GM18951 (cell line): ENCODE results near the gene NKX2-4.

Experiments
- POLR2A ChIP-seq: IDR thresholded peaks from 4 replicates; pipeline ENCODE4 v1.6.1; 2011; ENCODE audit warnings: mild to moderate bottlenecking; ENCODE audit not compliant: insufficient read length, insufficient read depth; ENCODE audit errors: extremely low read depth
- in situ Hi-C: fragments of 300-500 bp; cut with MboI; formaldehyde crosslinking; loops from one replicate; pipeline ENCODE4 v1.12.0; 2022; ENCODE audit warnings: low sequenced_read_pairs, mixed read lengths, inconsistent platforms; ENCODE audit not compliant: unreplicated experiment

The NKX2-4 gene

DNA sequence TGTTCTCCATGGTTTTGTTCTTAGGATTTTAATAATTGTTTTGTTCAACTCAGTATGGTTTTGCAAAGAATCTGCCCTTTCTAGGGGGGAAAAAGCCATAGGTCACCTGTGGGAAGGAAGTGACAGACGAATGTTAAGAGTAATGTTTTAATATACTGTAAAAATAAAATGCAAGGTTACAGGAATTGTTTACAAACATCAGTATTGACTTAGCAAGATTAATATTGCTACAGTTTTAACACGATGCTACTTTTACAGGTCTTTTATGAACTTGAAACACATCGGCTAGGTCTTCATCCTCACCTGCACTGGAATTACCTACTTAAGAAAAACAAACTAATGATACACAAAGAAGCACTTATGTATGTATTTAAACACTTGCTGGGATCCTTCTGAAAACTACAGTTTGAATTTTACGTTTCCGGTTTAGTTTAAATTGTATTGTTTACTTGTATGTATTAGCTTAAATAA, 1.7 kb upstream of the NKX2-4 start:
- in situ Hi-C loops: no loop called here
- no peak for TF ChIP-seq POLR2A

- in situ Hi-C loops: no loop called here
- TF ChIP-seq POLR2A: no peak
These were observed 1.0 kb upstream of the NKX2-4 start for GRCh38 chr20:21398109-21399004.

DNA sequence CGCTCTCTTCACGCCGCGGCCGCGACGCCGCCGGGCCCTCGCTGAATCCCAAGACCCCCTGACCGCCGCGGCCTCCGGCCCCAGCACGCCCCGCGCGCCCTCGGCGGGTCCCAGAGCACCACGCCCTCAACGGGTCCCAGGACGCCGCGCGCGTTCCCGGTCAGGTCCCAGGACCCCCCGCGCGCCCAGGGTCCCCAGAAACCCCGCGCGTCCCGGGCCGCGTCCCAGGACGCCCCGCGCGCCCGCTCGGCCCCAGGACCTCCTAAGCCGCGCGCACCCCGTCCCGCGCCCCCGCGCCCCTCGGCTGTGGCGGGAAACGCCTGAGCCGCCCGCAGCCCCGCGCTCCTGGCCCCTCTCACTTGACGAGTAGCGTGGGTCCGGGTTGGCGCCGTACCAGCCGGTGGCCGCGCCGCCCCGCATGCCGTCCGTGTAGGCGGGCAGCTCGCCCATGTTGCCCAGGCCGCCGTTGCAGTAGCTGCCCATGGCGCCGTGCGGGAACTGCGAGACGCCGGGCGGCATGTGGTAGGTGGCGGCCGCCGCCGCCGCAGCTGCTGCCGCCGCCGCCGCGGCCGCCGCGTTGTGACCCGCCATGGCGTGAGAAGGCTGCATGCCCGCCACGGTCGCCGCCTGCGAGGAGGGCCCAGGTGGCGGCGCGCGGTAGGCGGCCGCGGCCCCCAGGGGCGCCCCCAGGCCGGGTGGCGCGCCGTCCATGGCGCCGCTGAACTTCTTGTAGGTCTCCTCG, 556 bp downstream of the NKX2-4 start:
- TF ChIP-seq POLR2A: no peak
- in situ Hi-C loops: no loop called here

GRCh38 chr20:21395666-21396598, 1.4 kb downstream of the NKX2-4 start:
- TF ChIP-seq POLR2A: no peak
- in situ Hi-C loops: no loop called here

GRCh38 chr20:21395051-21395665, 2.2 kb downstream of the NKX2-4 start:
- no peak for TF ChIP-seq POLR2A
- in situ Hi-C loops: no loop called here

DNA sequence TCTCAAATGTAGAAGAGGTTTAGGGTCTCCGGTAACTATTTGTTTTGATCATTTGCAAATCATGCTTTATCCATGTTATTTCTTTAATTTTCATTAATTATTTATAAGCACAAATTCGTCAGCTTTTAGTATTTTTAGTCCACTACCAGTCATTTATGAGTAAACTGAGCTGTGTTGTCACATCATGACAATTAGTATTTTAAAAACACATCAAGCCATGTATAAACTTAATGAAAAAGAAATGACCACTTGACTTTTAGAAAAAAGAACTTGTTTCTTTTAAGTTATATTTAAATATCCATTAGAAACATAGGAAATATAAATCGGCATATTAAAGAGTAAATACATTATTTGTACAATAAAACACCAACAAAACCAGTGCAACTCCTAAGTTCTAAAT, 2.8 kb downstream of the NKX2-4 start:
- no peak for TF ChIP-seq POLR2A
- in situ Hi-C loops: no loop called here

DNA sequence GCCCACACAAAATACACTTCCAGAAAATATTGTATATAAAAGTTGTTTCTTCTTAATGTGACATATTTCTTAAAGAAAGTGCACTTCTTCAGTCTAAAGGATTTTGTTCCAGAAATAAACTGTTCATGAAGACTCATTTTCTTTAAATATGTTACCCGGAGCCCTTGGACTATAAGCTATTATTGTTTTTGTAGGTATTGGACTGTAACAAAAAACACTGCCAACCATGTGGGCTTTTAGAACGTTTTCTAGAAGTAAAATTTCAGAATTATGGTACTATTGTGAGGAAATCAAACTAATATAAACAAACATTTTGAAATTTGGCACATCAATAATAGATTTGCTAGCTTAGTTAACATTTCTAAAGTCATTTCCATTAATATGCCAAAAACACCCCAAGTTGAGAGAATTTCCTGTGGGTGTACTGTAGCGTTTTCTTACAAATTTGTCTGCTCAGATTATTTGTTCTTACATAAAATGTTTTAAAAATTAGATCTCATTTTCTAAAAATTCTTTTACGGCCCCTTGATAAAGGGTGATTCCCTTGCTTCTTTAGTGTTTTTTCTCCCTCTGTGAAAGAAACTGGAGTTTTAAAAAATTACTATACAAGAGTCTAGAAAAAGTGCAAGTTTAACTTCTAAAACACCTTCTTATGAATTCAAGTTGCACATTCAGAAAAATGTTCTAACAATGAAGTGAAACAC, 3.4 kb downstream of the NKX2-4 start:
- in situ Hi-C loops: no loop called here

GRCh38 chr20:21393166-21393565, 4.2 kb downstream of the NKX2-4 start:
- in situ Hi-C loops: no loop called here

More for the DNA sequence above, 3.4 kb downstream of the NKX2-4 start:
- TF ChIP-seq POLR2A: no peak

GRCh38 chr20:21391972-21392352, 5.4 kb downstream of the NKX2-4 start:
- in situ Hi-C loops: no loop called here
- TF ChIP-seq POLR2A: no peak

More at GRCh38 chr20:21393166-21393565, 4.2 kb downstream of the NKX2-4 start:
- no peak for TF ChIP-seq POLR2A

- in situ Hi-C loops: no loop called here
- no peak for TF ChIP-seq POLR2A
These were observed 5.9 kb downstream of the NKX2-4 start for GRCh38 chr20:21391185-21391971.

- TF ChIP-seq POLR2A: no peak
- in situ Hi-C loops: no loop called here
These were observed 6.6 kb downstream of the NKX2-4 start for GRCh38 chr20:21390768-21391167.
